ENCODE results near the gene CHD6.

CHD6 gene

GRCh38 chr20:41617902-41618806 is at the start of gene CHD6:
TSS of gene CHD6 (minus strand) at chr20:41618377. CDS start at chr20:41551337, 67,040 bp downstream.
- peak; percentile 99 for DNase-seq (ENCODE audit: low read depth)

DNA sequence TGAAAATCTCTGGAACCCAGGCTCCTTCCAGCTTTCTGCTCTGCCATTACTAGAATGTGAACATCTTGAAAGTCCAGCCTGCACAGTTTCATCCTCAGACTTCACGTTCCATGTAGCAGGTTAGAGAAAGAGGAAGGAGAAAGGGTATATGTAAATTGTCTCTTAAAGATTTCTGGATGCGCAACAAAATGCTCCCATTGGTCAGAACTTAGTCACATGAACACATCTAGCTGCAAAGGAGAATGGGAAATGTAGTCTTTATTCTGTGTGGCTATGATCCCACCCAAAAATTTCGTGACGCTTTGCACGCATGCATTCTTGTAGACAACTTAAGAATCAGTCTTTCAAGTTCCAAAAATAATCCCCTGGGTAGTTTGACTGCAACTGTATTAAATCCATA is 46.4 kb upstream of the CHD6 start:
- DNase-seq (ENCODE audit: low read depth): no peak

GRCh38 chr20:41657655-41658054 is 39.5 kb upstream of the CHD6 start:
- DNase-seq (ENCODE audit: low read depth): no peak

- no peak for DNase-seq (ENCODE audit: low read depth)
Observed at GRCh38 chr20:41655962-41656618, 37.9 kb upstream of the CHD6 start.

DNA sequence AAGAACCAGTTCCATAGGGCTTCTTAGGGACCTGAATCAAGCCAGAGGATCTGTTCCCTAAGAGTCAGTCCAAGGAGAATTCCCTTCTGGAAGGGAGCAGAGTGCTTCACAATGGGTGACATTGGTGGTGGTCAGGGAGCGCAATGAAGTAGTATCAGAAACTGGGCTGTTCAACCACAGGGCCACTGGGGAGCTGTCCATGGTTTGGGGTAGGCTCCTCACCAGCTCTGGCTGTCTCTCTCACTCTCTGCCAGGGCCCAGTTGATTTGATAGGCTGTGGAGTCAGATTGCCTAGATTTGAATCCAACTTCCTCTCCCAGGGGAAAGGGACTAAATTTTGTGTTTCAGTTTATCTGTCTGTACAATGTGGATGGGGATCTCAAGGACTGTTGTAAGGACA is 36.7 kb upstream of the CHD6 start:
- DNase-seq (ENCODE audit: low read depth): no peak

DNA sequence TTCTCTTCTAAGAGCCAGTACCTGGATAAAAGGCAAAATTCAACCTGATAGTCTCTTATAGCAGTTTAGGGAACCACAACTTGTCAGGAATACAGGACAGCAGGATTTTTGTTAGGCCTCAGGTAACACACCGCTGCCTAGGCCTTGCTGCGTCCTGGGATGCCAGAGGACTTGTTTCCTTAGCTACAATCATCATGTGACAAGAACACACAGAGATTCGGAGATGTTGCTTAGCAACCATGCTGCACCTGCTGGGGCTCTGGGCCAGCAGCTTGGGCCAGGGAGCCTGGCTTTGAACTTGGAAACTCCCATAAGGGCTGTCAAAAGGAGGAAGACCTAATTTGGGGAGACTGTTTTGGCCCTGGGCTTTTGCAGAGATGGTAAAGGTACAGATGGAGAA is 36.1 kb upstream of the CHD6 start:
- DNase-seq (ENCODE audit: low read depth): no peak

DNA sequence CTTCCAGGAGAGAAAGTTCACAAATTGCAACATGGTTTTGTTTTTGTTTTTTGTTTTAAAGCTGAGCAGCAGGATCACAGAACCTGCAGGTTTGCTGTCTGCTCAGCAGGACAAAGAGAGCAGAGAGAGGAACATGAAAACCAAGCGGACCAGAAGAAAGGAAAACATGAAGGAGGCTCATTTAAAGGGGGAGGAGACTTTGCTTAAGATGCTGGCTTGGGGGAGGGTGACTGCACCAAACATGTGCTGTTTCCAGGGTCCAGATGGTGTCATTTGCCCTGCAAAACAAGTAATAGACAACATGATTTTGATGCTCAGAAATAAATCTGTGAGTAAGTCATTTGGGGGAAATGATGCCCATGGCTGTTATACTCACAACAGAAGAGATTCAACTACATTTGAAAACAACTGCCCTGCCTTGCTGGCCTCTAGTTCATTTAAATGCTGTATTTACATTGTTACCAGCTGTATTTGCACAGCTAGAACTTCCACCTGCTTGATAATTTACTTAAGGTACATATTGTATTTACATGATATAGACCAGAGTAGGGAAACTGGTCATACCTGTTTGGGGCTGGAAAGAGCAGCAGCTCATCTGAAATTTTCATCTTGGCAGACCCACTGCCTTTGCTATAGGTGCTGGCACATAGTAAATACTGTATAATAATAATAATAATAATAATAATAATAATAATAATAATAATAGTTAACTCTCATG is 32.2 kb upstream of the CHD6 start:
- DNase-seq (ENCODE audit: low read depth): no peak

DNA sequence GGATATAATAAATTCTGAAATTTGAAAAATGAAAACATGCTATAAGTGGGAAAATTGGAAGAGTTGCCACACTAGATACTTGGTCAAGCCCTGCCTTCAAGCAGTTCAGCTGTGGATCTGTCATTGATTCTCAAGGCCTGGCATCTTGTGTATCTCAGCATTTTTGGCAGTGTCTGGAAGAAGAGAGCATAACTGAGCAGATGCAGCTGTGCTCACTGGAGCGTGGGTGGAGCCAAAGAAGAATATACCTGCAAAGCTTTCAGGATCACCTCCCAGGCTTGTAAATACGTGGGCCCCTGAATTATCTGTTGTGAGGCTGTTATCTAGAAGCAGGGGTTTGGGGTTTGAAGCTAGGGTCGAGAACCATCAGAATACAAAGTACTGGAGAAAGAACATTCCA is 31.3 kb upstream of the CHD6 start:
- no peak for DNase-seq (ENCODE audit: low read depth)

DNA sequence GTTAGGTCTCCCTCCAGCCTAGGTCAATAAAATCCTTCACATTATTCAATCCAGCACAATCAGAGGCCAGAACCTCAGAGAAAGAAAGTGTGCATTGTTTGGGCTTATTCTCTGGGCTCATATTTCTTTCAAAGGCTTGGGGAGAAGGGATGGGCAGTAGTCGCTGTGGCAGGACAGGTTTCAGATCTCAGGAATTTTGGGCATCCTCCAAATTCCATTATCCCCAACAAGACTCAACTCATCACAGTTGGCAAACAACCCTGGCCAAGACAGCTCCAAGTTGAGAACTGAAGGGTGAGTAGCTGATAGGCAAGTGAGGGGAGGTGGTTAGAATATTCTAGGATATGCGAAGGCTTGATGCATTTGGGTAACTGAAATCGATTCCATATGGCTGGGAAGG is 27.2 kb upstream of the CHD6 start:
- DNase-seq (ENCODE audit: low read depth): no peak

- no peak for DNase-seq (ENCODE audit: low read depth)
Observed at GRCh38 chr20:41643504-41643938, 25.3 kb upstream of the CHD6 start.

DNA sequence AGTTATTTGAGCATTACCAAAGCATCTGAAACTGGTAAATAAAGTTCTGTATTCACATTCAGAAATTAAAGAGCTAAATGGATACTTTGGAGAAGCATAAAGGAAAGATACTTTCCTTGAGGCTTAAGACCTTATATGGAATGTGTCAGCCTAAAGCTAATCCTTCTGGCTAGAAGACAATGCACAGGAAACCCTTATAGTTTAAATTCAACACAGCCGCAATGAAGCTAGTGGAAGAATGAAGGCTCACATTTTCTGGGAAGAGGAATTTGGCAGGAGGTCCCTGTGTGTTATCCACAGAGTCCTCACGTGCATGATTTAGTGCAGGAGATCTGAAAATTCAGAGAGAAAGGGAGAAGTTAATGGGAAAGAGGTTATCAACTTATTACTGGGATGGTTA is 21.5 kb upstream of the CHD6 start:
- DNase-seq (ENCODE audit: low read depth): no peak

GRCh38 chr20:41638456-41638855 is 20.3 kb upstream of the CHD6 start:
- DNase-seq (ENCODE audit: low read depth): no peak

DNA sequence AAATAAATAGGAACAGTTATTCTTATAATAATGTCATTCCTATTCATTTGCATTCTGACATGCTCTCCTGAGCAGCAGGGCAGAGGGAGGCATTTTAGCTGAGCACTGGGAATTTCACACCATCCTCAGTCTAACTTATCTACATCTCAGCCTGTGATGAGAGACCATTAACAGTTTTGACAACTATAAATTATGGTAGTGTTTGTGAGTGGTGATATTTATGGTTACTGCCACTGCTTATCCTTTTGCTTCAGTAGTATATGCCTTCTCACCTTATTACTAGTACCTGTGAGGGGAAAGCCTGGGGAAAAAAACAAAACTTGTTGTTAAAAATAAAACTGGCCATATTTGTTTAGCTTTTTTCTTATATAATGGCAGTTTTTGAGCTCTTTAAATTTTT is 17.0 kb upstream of the CHD6 start:
- no peak for DNase-seq (ENCODE audit: low read depth)

- peak; percentile 76 for DNase-seq (ENCODE audit: low read depth)
Observed at GRCh38 chr20:41632896-41633295, 14.7 kb upstream of the CHD6 start.

DNA sequence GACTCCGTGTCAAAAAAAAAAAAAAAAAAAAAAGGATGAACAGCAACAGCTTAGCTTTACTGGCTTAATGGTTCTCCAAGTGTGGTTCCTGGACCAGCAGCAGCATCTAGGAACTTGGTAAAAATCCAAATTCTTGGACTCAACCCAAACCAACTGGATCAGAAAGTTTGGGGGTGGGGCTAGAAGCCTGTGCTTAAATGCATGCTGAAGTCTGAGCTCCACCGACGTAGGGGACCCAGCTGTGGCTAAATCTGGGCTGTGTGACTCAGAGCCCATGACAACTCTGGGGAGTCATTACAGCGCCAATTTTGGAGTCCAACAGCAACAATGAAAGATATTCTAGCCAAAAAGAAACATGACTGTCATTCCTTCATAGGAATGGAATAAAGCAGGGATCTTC is 13.6 kb upstream of the CHD6 start:
- DNase-seq (ENCODE audit: low read depth): peak; percentile 96

DNA sequence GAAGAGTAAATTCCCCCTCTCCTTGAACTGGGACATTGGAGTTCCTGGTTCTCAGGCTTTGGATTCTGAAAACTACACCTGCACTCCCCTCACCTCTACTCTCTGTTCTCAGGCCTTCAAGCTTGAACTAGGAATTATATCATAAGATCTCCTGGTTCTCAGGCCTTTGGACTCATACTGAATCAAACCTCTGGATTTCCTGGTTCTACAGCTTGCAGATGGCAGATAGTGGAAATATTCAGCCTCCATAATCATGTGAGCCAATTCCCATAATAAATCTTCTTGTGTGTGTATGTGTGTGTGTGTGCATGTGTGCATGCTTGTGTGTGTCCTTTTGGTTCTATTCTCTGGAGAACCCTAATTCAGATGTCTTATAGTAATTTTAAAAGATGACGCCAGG is 12.7 kb upstream of the CHD6 start:
- no peak for DNase-seq (ENCODE audit: low read depth)

DNA sequence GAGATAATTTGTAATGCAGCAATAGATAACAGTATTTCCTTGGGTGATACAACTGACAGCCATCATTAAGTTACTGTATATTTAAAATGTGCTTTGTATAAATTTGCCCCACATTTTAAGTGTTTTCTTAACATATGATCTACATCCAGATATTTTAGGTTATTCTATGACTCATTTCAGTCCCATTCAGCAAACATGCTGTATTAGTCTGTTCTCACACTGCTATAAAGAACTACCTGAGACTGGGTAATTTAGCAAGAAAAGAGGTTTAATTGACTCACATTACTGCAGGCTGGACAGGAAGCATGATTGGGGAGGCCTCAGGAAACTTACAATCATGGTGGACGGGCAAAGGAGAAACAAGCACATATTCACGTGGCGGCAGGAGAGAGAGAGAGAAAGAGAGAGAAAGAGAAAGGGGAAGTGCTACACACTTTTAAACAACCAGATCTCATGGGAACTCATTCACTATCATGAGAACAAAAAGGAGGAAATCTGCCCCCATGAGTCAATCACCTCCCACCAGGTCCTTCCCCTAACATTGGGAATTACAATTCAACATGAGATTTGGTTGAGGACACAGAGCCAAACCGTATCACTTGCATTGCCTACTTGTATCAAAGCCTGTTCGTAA is 9.6 kb upstream of the CHD6 start:
- no peak for DNase-seq (ENCODE audit: low read depth)

- no peak for DNase-seq (ENCODE audit: low read depth)
Observed at GRCh38 chr20:41627001-41627495, 8.9 kb upstream of the CHD6 start.

DNA sequence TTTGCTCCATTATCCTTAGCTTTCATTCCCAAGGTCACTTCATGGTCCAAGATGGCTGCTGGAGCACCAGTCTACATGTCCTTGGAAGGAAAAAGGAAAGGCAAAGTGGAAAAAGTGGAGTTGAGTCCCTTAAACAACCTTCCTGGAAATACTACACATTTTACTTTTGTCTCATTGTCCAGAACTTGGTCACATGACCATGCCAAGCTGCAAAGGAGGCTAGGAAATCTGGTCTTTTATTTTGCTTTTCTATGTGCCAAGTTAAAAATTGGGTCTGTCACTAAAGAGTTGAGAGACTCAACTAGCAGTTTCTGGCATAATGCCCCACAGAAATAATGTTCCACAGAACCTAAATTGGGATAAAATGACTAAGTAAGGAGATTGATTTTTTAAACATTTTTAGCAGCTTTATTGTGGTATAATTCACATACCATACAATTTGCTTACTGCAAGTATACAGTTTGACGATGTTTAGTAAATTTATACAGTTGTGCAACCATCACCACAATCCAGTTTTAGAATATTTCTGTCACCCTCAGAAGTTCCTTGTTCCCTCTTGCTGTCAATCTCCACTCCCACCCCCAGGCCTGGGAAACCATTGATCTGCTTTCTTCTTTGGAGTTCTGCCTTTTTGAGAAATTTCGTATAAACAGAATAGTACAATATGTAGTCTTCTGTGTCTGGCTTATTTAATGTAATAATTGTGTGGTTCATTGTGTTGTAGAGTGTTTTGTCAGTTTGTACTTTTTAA is 5.6 kb upstream of the CHD6 start:
- no peak for DNase-seq (ENCODE audit: low read depth)

GRCh38 chr20:41622584-41622983 is 4.4 kb upstream of the CHD6 start:
- DNase-seq (ENCODE audit: low read depth): no peak

DNA sequence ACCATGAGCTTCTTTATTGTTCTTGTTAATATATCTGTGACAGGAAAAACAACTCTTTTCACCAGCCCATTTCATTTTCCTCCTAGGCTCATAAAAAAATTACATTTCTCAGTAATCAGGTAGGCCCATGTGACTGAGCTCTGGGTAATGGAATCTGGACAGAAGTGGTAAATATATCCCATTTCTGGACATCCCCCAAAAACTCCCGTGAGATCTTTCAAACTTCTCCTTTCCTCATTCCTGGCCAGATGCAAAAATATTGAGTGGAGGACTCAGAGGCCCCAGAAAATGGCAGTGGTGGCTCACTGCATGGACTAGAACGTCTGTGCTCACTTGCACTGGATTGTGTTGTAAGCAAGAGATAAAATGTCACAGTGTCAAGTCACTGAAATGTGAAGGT is 3.8 kb upstream of the CHD6 start:
- DNase-seq (ENCODE audit: low read depth): no peak
